ENCODE results near the gene HLTF.

The HLTF gene

GRCh38 chr3:149118724-149119123 is 32.4 kb upstream of the HLTF start:
- Histone ChIP-seq H2BK12ac (ENCODE audit: low read length) (no peak overlapping the region), H3K27ac (replicated peaks; ENCODE audit: low read length) (no peak overlapping the region), H2BK15ac (ENCODE audit: low read length) (no peak overlapping the region), H2AK5ac (ENCODE audit: low read depth, low read length) (no peak overlapping the region), H3K4me2 (ENCODE audit: insufficient read depth, low read length, poor library complexity, severe bottlenecking) (no peak overlapping the region), H3K23ac (ENCODE audit: low read depth, low read length, poor library complexity) (peak overlapping the region; percentile 81), H3K4me3 (ENCODE audit: low read length in 2 of 2) (no peak overlapping the region), H3K36me3 (replicated peaks in 1 of 2; ENCODE audit: control insufficient read depth in 2 of 2, insufficient read depth in 2 of 2, low read length in 2 of 2) (no peaks in the 10 kb centered on the region), H3K27me3 (ENCODE audit: control insufficient read depth in 3 of 3, insufficient read depth in 3 of 3, low read depth in 1 of 3, low read length in 3 of 3) (peaks cover 0 to 6% (median 0%) of the 10 kb centered on the region in 3 experiments), H2AFZ (ENCODE audit: low read length) (no peak overlapping the region), H3K4ac (ENCODE audit: low read length) (no peak overlapping the region), H3K9ac (ENCODE audit: low read depth, low read length, poor library complexity) (peak overlapping the region; percentile 34), H2BK5ac (ENCODE audit: low read length) (no peak overlapping the region), H4K91ac (ENCODE audit: low read depth, low read length, poor library complexity) (no peak overlapping the region), H2BK120ac (ENCODE audit: low read depth, low read length) (no peak overlapping the region), H4K8ac (ENCODE audit: low read depth, low read length) (no peak overlapping the region), H3K9me3 (replicated peaks in 1 of 2; ENCODE audit: control insufficient read depth in 2 of 2, insufficient read depth in 1 of 2, low read depth in 1 of 2, low read length in 2 of 2) (peaks cover 0 to 2% of the 10 kb centered on the region in 2 donors), H3K18ac (ENCODE audit: low read length) (no peak overlapping the region), H3K79me1 (ENCODE audit: low read depth, low read length) (no peaks in the 10 kb centered on the region), H3K14ac (ENCODE audit: low read length) (no peak overlapping the region), H3K4me1 (ENCODE audit: control insufficient read depth in 2 of 2, insufficient read depth in 1 of 2, low read depth in 1 of 2, low read length in 2 of 2) (no peaks in the 10 kb centered on the region)
- DNase-seq (ENCODE audit: low spot score), result no peak
- WGBS, 2 donors (ENCODE audit: extremely low coverage in 2 of 2, insufficient read length in 2 of 2, insufficient replicate concordance in 1 of 2), result no CpG with 5 or more reads among the region's 9 CpGs

- Histone ChIP-seq H3K14ac (ENCODE audit: low read length) (no peak overlapping the region), H3K27me3 (ENCODE audit: control insufficient read depth in 3 of 3, insufficient read depth in 3 of 3, low read depth in 1 of 3, low read length in 3 of 3) (peaks cover 0 to 6% (median 0%) of the 10 kb centered on the region in 3 experiments), H3K27ac (replicated peaks; ENCODE audit: low read length) (no peak overlapping the region), H3K36me3 (replicated peaks in 1 of 2; ENCODE audit: control insufficient read depth in 2 of 2, insufficient read depth in 2 of 2, low read length in 2 of 2) (no peaks in the 10 kb centered on the region), H2BK12ac (ENCODE audit: low read length) (no peak overlapping the region), H3K4ac (ENCODE audit: low read length) (no peak overlapping the region), H3K4me2 (ENCODE audit: insufficient read depth, low read length, poor library complexity, severe bottlenecking) (no peak overlapping the region), H2BK5ac (ENCODE audit: low read length) (no peak overlapping the region), H3K23ac (ENCODE audit: low read depth, low read length, poor library complexity) (no peak overlapping the region), H4K8ac (ENCODE audit: low read depth, low read length) (no peak overlapping the region), H2AK5ac (ENCODE audit: low read depth, low read length) (no peak overlapping the region), H3K4me3 (ENCODE audit: low read length in 2 of 2) (no peak overlapping the region), H2BK120ac (ENCODE audit: low read depth, low read length) (no peak overlapping the region), H4K91ac (ENCODE audit: low read depth, low read length, poor library complexity) (no peak overlapping the region), H3K9ac (ENCODE audit: low read depth, low read length, poor library complexity) (no peak overlapping the region), H2AFZ (ENCODE audit: low read length) (no peak overlapping the region), H3K9me3 (replicated peaks in 1 of 2; ENCODE audit: control insufficient read depth in 2 of 2, insufficient read depth in 1 of 2, low read depth in 1 of 2, low read length in 2 of 2) (peaks cover 0 to 4% of the 10 kb centered on the region in 2 donors), H2BK15ac (ENCODE audit: low read length) (no peak overlapping the region), H3K4me1 (ENCODE audit: control insufficient read depth in 2 of 2, insufficient read depth in 1 of 2, low read depth in 1 of 2, low read length in 2 of 2) (no peaks in the 10 kb centered on the region), H3K79me1 (ENCODE audit: low read depth, low read length) (no peaks in the 10 kb centered on the region), H3K18ac (ENCODE audit: low read length) (no peak overlapping the region)
- no peak for DNase-seq (ENCODE audit: low spot score)
- WGBS, 2 donors (ENCODE audit: extremely low coverage in 2 of 2, insufficient read length in 2 of 2, insufficient replicate concordance in 1 of 2), result no CpG with 5 or more reads among the region's 5 CpGs
These were observed 28.8 kb upstream of the HLTF start for GRCh38 chr3:149115114-149115513.

DNA sequence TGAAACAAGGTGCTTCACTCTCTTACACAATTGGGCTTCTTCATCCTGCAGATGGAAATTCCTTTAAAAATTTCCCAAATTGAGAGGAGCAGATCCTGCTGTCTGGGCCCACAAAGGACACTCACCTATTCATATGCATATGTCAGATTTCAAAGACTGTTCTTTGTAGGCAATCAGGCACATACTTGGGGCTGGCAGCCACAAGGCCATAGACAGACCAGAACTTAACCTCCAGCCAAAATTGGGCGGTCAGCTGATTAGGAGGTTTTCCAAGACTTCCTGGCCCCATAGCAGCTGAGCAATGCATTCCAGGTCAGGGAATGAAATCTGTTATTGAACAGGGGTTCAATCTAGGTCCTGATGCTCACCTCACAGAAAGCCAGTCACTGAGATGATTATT is 28.1 kb upstream of the HLTF start:
- Histone ChIP-seq H2AFZ (ENCODE audit: low read length) (peak overlapping the region; percentile 8), H4K8ac (ENCODE audit: low read depth, low read length) (no peak overlapping the region), H3K23ac (ENCODE audit: low read depth, low read length, poor library complexity) (no peak overlapping the region), H3K9me3 (replicated peaks in 1 of 2; ENCODE audit: control insufficient read depth in 2 of 2, insufficient read depth in 1 of 2, low read depth in 1 of 2, low read length in 2 of 2) (peaks cover 0 to 4% of the 10 kb centered on the region in 2 donors), H3K18ac (ENCODE audit: low read length) (no peak overlapping the region), H3K14ac (ENCODE audit: low read length) (no peak overlapping the region), H3K79me1 (ENCODE audit: low read depth, low read length) (no peaks in the 10 kb centered on the region), H2BK120ac (ENCODE audit: low read depth, low read length) (no peak overlapping the region), H3K4me1 (ENCODE audit: control insufficient read depth in 2 of 2, insufficient read depth in 1 of 2, low read depth in 1 of 2, low read length in 2 of 2) (no peaks in the 10 kb centered on the region), H3K4me2 (ENCODE audit: insufficient read depth, low read length, poor library complexity, severe bottlenecking) (no peak overlapping the region), H4K91ac (ENCODE audit: low read depth, low read length, poor library complexity) (no peak overlapping the region), H2AK5ac (ENCODE audit: low read depth, low read length) (no peak overlapping the region), H3K27ac (replicated peaks; ENCODE audit: low read length) (no peak overlapping the region), H3K36me3 (replicated peaks in 1 of 2; ENCODE audit: control insufficient read depth in 2 of 2, insufficient read depth in 2 of 2, low read length in 2 of 2) (no peaks in the 10 kb centered on the region), H2BK5ac (ENCODE audit: low read length) (no peak overlapping the region), H3K27me3 (ENCODE audit: control insufficient read depth in 3 of 3, insufficient read depth in 3 of 3, low read depth in 1 of 3, low read length in 3 of 3) (peaks cover 0 to 6% (median 0%) of the 10 kb centered on the region in 3 experiments), H3K4ac (ENCODE audit: low read length) (no peak overlapping the region), H2BK15ac (ENCODE audit: low read length) (no peak overlapping the region), H2BK12ac (ENCODE audit: low read length) (no peak overlapping the region), H3K4me3 (ENCODE audit: low read length in 2 of 2) (no peak overlapping the region), H3K9ac (ENCODE audit: low read depth, low read length, poor library complexity) (no peak overlapping the region)
- no peak for DNase-seq (ENCODE audit: low spot score)
- no CpG with 5 or more reads among the region's 1 CpG for WGBS, 2 donors (ENCODE audit: extremely low coverage in 2 of 2, insufficient read length in 2 of 2, insufficient replicate concordance in 1 of 2)

DNA sequence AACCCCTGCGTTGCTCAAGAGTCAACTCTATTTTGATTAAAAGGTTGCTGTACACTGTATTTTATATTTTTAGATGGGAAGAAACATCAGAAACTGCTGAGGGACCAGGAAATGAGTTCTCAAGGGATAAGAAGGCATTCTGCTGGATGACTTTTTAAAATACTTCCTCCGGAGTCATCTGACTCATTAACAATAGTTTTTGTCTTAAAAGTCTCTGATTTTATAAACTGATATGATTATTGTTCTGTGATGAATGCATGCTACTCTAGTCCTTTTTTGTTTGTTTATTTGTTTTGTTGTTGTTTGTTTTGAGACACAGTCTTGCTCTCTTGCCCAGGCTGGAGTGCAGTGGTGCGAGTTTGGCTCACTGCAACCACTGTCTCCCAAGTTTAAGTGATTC is 18.2 kb upstream of the HLTF start:
- no CpG with 5 or more reads among the region's 3 CpGs for WGBS, 2 donors (ENCODE audit: extremely low coverage in 2 of 2, insufficient read length in 2 of 2, insufficient replicate concordance in 1 of 2)
- H3K9me3 ChIP-seq (replicated peaks in 1 of 2; ENCODE audit: control insufficient read depth in 2 of 2, insufficient read depth in 1 of 2, low read depth in 1 of 2, low read length in 2 of 2), result peaks cover 4 to 7% of the 10 kb centered on the region in 2 donors
- DNase-seq (ENCODE audit: low spot score), result no peak
- H3K18ac ChIP-seq (ENCODE audit: low read length), result no peak overlapping the region
- H4K91ac ChIP-seq (ENCODE audit: low read depth, low read length, poor library complexity), result no peak overlapping the region
- no peaks in the 10 kb centered on the region for H3K79me1 ChIP-seq (ENCODE audit: low read depth, low read length)
- no peak overlapping the region for H3K4me3 ChIP-seq (ENCODE audit: low read length in 2 of 2)
- no peak overlapping the region for H4K8ac ChIP-seq (ENCODE audit: low read depth, low read length)
- no peak overlapping the region for H3K27ac ChIP-seq (replicated peaks; ENCODE audit: low read length)
- no peak overlapping the region for H3K9ac ChIP-seq (ENCODE audit: low read depth, low read length, poor library complexity)
- H2BK120ac ChIP-seq (ENCODE audit: low read depth, low read length), result no peak overlapping the region
- H3K14ac ChIP-seq (ENCODE audit: low read length), result no peak overlapping the region
- H2AFZ ChIP-seq (ENCODE audit: low read length), result no peak overlapping the region
- no peak overlapping the region for H3K4me2 ChIP-seq (ENCODE audit: insufficient read depth, low read length, poor library complexity, severe bottlenecking)
- H2BK12ac ChIP-seq (ENCODE audit: low read length), result no peak overlapping the region
- no peak overlapping the region for H2BK5ac ChIP-seq (ENCODE audit: low read length)
- H3K23ac ChIP-seq (ENCODE audit: low read depth, low read length, poor library complexity), result no peak overlapping the region
- no peaks in the 10 kb centered on the region for H3K36me3 ChIP-seq (replicated peaks in 1 of 2; ENCODE audit: control insufficient read depth in 2 of 2, insufficient read depth in 2 of 2, low read length in 2 of 2)
- no peak overlapping the region for H2AK5ac ChIP-seq (ENCODE audit: low read depth, low read length)
- no peak overlapping the region for H2BK15ac ChIP-seq (ENCODE audit: low read length)
- H3K4me1 ChIP-seq (ENCODE audit: control insufficient read depth in 2 of 2, insufficient read depth in 1 of 2, low read depth in 1 of 2, low read length in 2 of 2), result no peaks in the 10 kb centered on the region
- no peaks in the 10 kb centered on the region for H3K27me3 ChIP-seq (ENCODE audit: control insufficient read depth in 3 of 3, insufficient read depth in 3 of 3, low read depth in 1 of 3, low read length in 3 of 3)
- no peak overlapping the region for H3K4ac ChIP-seq (ENCODE audit: low read length)

All from neuronal stem cell (in vitro differentiated cells).